Measurements from ENCODE around the gene PDE2A.

PDE2A gene

DNA sequence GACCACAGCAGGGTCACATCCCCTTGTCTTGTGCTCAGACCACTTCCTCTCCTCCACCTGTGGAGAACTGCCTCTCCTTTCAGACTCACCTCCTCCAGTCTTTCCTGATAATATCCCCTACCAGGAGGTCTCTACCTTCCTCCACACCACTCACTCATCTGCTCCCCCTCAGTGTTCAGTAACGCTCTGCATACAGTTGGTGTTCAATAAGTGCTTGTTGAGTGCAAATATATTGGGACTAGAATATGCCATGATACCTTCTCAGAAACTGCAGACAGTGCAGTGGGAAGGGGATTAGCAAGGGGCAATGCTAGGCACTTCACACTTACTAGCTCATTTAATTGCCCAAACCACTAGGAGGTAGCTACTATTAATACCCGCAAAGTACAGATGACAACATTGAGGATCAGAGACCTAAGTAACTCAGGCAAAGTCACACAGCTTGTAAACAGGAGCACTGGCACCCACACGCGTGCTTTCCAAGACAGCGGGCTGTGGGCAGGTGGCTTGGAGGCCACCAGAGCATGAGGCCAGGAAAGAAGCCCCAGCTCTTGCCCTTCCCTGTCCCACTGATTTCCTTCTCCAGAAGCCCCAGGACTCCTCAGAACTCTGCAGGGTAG is 8.1 kb upstream of the PDE2A start:
- in situ Hi-C loops (cut with HindIII; ENCODE audit: low pct_ligation_motif_present, low sequenced_read_pairs), result no loop called here

DNA sequence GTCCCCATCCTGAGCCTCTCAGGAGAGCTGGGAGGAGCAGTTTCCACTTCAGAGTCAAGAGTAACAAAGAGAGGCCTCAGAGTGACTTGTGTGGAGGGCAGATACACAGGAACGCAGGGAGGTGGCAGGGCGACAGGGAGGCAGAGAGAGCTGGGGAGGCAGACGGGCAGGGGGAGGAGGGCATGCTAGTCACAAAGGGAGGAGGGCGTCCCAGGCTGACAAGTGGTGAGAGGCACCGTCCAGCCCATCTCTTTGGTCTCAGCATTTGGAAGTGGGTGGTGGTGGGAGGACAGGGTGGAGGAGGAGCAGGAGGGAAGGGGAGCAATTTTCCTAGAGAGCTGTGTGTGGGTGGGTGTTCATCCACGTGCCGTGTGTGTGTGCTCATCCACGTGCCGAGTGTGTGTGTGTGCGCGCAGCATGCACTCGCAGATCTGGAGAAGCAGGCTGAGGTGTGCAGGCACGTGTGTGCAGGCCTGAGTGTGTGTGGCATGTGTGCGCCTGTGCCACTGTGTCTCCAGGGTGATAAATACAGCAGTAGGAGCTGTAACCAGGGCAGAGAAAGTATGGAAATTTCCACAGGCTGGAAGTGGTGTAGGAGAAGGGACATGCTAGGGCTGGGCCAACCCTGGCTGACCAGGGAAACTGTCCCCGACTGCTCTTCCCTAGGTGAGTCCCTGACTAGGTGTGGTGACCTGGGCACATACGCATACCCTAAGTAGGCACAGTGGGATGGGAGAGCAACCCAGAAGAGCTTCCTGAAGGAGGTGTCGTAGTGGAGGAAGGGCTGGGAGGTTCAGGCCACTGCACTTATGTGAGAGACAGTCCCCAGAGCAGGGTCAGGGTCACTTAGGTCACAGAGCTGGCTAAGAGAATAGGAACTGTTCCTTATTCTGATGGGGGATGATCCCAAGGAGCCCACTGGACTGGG is 7.3 kb upstream of the PDE2A start:
- no peak for DNase-seq
- H3K27me3 ChIP-seq (replicated peaks), result peaks cover 34% of the 10 kb centered on the region
- in situ Hi-C loops (cut with HindIII; ENCODE audit: low pct_ligation_motif_present, low sequenced_read_pairs), result no loop called here
- no peak overlapping the region for H3K4me3 ChIP-seq (ENCODE audit: low read depth, low read length)
- no peaks in the 10 kb centered on the region for H3K36me3 ChIP-seq (replicated peaks)
- no peak overlapping the region for H3K27ac ChIP-seq
- TF ChIP-seq, protein P1, sequence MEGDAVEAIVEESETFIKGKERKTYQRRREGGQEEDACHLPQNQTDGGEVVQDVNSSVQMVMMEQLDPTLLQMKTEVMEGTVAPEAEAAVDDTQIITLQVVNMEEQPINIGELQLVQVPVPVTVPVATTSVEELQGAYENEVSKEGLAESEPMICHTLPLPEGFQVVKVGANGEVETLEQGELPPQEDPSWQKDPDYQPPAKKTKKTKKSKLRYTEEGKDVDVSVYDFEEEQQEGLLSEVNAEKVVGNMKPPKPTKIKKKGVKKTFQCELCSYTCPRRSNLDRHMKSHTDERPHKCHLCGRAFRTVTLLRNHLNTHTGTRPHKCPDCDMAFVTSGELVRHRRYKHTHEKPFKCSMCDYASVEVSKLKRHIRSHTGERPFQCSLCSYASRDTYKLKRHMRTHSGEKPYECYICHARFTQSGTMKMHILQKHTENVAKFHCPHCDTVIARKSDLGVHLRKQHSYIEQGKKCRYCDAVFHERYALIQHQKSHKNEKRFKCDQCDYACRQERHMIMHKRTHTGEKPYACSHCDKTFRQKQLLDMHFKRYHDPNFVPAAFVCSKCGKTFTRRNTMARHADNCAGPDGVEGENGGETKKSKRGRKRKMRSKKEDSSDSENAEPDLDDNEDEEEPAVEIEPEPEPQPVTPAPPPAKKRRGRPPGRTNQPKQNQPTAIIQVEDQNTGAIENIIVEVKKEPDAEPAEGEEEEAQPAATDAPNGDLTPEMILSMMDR (IDR thresholded peaks at IDR 0.05; ENCODE audit: low read depth, low read length, missing control alignments), result no peak

More for the DNA sequence above, 8.1 kb upstream of the PDE2A start:
- Histone ChIP-seq H3K27me3 (replicated peaks) (peaks cover 26% of the 10 kb centered on the region), H3K36me3 (replicated peaks) (no peaks in the 10 kb centered on the region), H3K27ac (no peak overlapping the region), H3K4me3 (ENCODE audit: low read depth, low read length) (no peak overlapping the region)
- TF ChIP-seq, protein P1 (IDR thresholded peaks at IDR 0.05; ENCODE audit: low read depth, low read length, missing control alignments), result no peak
- no peak for DNase-seq

DNA sequence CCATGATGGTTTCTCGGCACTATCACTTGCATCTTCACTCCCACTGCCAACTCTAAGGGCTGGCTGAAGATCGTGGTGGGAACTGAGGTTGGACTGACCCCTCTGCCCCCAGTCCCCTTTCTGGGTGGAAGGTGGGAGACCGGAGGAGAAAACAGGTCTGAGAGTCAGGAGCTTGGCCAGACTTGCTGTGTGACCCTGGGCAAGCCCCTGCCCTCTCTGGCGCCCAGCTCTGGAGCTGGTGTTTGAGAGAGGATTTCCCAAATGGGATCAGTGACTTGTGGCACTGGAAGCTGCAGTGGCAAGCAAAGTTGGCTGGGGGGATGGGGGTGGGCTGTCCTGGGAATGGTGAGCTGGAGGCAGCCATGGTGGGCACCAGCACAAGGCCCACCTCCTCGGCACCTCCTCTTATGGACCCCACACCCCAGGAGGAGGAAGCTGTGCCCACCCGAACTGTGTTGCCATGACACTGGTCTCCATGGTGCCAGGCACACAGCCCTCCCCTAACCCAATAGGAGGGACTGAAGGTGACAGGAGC is 6.5 kb upstream of the PDE2A start:
- H3K36me3 ChIP-seq (replicated peaks), result no peaks in the 10 kb centered on the region
- no peak overlapping the region for H3K27ac ChIP-seq
- H3K27me3 ChIP-seq (replicated peaks), result peaks cover 42% of the 10 kb centered on the region
- no peak overlapping the region for H3K4me3 ChIP-seq (ENCODE audit: low read depth, low read length)
- in situ Hi-C loops (cut with HindIII; ENCODE audit: low pct_ligation_motif_present, low sequenced_read_pairs), result no loop called here
- no peak for DNase-seq
- TF ChIP-seq, protein P1 (IDR thresholded peaks at IDR 0.05; ENCODE audit: low read depth, low read length, missing control alignments), result no peak

DNA sequence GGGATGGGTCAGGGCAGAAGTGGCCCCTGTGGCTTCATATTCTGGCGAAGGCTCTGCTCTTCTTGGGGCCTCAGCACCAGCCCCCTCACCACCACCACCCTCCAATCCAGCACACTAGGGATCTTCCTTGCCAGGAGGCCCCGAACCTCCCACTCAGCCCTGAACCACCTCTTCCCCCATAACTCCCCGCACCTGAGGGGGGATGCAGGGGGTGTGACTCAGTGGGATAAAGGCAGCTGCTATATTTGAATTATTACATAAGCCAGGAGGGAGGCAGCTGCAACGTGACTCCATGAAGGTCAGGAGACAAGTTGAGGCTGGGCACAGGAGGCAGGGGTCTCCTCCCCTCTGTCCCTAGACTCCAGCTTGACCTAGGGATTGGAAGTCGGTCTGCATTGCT is 5.6 kb upstream of the PDE2A start:
- in situ Hi-C loops (cut with HindIII; ENCODE audit: low pct_ligation_motif_present, low sequenced_read_pairs), result no loop called here

DNA sequence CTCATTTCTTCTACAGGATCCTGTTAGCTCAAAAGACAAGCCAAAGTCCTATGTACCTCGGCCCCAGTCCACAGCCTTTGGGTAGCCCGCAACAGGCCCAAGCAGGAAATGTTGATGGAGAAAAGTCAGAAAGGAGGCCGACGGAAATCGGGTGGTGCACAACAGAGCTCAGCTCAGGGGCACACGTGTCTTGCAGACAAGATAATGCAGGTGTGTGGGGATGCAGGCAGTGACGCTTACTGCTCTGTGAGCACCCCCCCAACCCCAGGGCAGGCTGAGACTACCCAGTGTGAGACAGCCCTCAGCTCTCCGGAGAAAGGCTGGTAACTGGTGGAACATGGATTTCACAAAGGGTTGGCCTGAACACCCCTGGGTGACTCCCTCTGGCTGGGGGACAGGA is 4.3 kb upstream of the PDE2A start:
- in situ Hi-C loops (cut with HindIII; ENCODE audit: low pct_ligation_motif_present, low sequenced_read_pairs), result no loop called here
- no peak overlapping the region for H3K4me3 ChIP-seq (ENCODE audit: low read depth, low read length)
- TF ChIP-seq, protein P1 (IDR thresholded peaks at IDR 0.05; ENCODE audit: low read depth, low read length, missing control alignments), result no peak
- no peak overlapping the region for H3K27ac ChIP-seq
- DNase-seq, result no peak
- peaks cover 61% of the 10 kb centered on the region for H3K27me3 ChIP-seq (replicated peaks)
- no peaks in the 10 kb centered on the region for H3K36me3 ChIP-seq (replicated peaks)

More for the DNA sequence above, 5.6 kb upstream of the PDE2A start:
- Histone ChIP-seq H3K27me3 (replicated peaks) (peaks cover 49% of the 10 kb centered on the region), H3K4me3 (ENCODE audit: low read depth, low read length) (no peak overlapping the region), H3K36me3 (replicated peaks) (no peaks in the 10 kb centered on the region), H3K27ac (no peak overlapping the region)
- DNase-seq, result no peak
- TF ChIP-seq, protein P1 (IDR thresholded peaks at IDR 0.05; ENCODE audit: low read depth, low read length, missing control alignments), result no peak

Measured in brain microvascular endothelial cell (primary cell).